NCI-H1092 treated with DMSO at 0.1 percent for 48 hours (cell line): ENCODE measurements around the gene CCDC127.
"Not testable (repeated sequence)": the region's sequence is repeated elsewhere in the genome, so short reads cannot be mapped to it uniquely, and the experiment has no call there.

Experiments
- DNase-seq: peaks from one replicate; lab custom pipeline; 2025; lab: John Stamatoyannopoulos, UW

CCDC127 gene

GRCh38 chr5:233426-233825 is 15.5 kb upstream of the CCDC127 start:
- not testable (repeated sequence) for DNase-seq

DNA sequence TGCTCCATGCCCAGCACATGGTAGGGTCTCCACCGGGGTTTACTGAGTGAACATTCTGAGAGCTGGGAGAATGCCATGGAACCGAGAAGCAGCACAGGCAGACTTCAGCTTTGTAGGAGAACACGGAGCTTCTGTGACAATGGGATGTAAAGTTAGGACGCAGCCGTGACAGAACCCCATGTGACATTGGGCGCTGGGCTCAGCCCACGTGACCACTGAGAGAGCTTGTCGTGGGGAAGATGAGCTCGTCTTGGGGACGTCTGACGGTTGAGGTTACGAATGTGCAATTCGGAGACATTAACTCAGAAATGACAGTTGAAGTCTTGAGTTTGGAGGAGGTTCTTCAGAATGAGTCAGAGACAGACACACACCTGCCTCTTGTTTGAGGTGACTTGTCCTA is 13.7 kb upstream of the CCDC127 start:
- no peak for DNase-seq

- no peak for DNase-seq
These were observed 12.8 kb upstream of the CCDC127 start for GRCh38 chr5:230711-231110.

- no peak for DNase-seq
These were observed 10.9 kb upstream of the CCDC127 start for GRCh38 chr5:228886-229285.

DNA sequence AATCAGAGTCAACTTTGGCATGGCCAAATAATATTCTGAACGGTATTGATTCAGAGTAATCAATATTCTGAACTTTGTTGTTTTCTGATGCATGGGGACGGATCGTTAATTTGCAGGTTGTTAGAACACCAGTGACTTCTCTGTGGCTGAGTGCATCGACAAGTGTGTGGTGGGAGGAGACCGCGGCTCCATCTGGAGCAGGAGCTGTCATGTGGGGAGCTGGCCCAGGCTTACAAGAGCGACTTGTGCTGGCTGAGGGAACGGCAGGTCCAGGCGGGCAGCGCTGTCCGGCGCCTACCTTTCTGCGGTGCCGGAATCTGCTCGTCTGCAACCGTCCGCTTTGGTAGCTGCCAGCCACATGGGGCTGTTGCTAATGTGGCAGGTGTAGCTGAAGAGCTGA is 9.4 kb upstream of the CCDC127 start:
- DNase-seq, result not testable (repeated sequence)

DNA sequence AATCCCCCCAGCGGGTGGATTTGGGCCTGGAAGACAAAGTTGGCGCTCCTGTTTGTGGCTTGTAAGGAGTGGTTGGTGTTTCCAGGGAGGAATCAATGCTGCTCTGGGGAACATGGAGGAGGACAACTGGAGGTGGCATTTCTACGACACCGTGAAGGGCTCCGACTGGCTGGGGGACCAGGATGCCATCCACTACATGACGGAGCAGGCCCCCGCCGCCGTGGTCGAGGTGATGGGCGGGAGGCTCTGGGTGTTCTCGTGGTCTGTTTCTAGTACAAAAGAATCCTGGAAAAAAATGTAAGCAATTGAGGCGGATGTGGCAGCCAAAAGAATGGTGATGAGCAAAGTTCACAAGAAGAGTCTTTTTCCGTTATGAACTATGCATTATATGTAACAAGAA is 7.4 kb upstream of the CCDC127 start:
- no peak for DNase-seq

DNA sequence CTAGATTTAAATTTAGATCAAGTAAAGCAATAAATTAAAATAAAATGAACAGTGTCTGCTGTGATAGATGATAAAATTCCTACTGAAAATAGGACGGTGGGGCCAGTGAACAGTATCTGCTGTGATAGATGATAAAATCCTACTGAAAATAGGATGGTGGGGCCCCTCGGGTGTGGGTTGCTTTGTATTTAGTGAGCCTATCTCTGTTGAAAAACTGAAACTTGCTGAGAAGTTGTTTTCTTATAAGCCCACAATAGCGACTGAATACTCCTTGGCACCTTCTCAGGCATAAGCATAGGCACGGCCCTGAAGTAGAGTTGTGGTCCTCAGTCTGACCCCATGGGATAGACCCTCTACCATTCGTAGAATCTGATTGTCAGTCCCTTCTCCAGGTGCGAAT is 5.8 kb upstream of the CCDC127 start:
- DNase-seq, result no peak

DNA sequence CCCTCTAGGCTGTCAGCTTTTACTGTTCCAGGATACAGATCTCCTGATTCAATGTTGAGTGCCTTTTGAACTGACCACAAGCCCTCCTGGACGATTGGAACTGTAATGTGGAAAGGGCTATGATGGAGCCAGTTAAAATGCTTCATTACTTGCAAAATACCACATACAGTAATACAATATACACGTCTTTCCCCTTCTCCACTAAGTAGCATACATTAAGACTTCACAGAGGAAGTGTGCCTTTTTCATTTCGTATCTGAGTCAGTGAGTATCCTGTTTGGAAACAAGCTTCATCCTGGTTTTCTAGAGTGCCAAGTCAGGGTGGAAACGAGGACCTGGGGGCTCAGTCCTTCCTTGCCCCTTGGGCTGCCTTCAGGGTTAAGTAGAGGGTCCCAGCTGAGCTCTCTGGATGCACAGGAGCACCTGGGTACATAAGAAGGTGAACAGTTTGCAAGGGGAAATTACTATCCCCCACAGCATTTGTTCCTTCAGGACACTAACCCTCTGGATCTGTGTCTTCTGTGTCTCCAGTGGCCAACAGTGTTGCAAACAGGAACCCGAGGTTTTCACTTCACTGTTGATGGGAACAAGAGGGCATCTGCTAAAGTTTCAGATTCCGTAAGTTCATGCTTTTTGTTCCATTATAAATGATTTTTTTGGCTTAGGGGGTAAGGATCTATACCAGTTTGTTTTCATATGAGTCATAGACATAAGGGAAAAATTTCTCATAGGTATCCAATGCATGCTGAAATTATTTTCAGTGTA is 5.2 kb upstream of the CCDC127 start:
- not testable (repeated sequence) for DNase-seq

DNA sequence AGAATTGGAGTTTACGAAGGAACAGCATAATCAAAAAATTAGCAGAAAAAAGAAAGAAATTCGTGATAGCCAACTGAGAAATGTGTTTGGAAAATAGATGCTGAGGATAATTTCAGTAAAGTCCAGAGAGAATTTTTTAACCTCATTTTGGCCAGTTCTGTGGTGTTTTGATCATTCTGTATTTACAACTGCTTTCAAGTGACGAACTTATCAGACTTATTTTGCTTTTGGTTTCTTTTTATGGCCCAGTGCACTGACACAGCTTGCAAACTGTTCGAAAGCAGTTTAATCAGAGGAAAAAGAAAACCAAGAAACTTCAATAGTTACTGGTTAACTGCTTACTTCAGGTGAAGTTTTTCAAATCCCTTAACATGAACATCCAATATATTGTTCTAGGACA is 2.0 kb upstream of the CCDC127 start:
- no peak for DNase-seq

- no peak for DNase-seq
These were observed 1.5 kb upstream of the CCDC127 start for GRCh38 chr5:219460-219863.

DNA sequence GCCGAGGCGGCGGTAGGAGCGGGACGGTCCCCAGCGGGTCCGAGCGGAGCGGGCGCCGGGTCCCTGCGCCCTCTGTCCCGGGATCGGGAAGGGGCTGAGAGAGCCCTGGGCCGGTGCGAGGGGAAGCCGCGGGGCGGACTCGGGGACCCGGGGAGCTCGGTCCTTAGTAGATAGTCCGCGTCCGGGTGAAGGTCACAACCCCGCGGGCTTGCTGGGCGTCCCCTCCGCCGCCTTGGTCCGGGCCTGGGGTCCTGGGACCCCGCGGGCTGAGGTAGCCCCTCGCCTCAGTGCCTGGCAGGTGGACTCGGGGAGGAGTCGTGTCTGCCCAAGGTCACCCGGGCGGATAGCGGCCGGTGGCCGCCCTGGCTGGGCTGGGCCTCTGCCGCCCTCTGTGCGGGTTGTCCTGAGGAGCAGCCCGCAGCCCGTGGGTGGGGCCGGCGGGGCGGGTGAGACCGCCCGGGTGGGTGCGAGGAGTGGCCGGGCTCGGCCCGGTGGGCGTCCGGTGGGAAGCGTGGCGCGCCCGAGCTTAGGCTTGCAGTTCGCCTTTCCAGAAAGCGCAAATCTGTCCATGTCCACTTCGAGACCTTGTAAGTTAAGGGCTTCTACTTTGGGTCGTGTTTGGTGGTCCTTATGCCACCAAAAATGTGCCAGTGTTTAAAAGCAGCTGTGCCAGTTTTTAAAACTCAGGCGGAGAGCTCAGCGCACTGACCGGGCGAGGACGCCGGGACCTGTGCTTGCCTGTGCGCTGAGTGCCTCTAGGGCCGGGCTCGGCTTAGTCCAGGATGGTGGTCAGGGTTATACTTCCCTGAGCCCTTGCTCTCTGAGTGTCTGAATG is 721 bp upstream of the CCDC127 start:
- DNase-seq, result peak; percentile 9

DNA sequence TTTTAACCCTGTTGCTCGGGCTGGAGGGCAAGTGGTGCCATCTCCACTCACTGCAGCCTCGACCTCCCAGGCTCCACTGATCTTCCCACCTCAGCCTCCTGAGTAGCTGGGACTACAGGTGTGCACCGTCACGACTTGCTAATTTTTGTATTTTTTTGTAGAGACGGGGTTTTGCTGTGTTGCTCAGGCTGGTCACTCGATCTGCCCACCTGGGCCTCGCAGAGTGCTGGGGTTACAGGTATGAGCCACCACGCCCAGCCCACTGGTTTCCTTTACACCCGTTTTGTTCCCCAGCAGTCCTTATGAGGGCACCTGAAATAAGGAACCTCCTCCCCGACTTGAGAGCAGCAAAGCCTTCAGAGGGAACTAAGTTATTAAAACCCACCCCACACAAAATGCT is 1.9 kb downstream of the CCDC127 start:
- DNase-seq, result not testable (repeated sequence)

DNA sequence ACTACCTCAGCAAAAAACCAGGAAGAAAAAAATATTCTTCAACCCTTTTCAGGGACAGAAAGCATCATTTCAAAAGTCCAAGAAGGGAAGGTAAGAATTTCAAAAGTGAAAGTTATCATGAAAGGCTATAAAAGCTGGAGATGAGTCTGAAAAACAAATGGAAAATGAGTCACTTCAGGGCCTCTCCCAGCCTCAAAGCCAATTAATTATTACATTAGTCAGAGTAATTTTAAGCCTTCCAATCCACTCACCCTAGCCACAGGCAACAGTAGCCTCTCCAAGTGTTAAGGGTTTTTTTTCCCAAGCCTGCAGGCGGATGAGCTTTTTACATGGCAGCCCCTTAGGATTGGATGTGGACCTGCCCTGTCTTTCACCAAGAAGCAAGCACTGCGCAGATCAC is 2.7 kb downstream of the CCDC127 start:
- DNase-seq, result not testable (repeated sequence)

- no peak for DNase-seq
These were observed 4.1 kb downstream of the CCDC127 start for GRCh38 chr5:213803-214395.

- DNase-seq, result no peak
These were observed 9.4 kb downstream of the CCDC127 start for GRCh38 chr5:208449-209114.

DNA sequence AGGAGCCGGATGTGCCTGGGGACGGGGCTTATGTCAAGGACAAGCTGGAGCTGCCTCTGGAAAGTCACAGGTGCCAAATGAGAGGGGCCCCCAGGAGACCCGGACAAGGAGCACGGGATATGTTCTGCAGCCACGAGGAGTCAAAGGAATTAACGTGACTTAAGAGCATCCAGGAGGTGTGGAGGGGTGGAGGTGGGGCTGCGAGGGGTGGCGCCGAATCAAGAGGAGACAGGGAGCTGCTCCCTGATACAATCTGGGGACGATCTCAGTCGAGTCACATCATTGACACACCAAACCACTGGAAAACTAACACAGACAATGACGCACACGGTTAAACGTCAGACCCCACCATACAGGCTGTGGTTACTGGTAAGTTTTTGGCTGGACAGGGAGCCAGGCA is 10.4 kb downstream of the CCDC127 start:
- no peak for DNase-seq

- DNase-seq, result no peak
These were observed 10.9 kb downstream of the CCDC127 start for GRCh38 chr5:206927-207536.

- DNase-seq, result no peak
These were observed 11.5 kb downstream of the CCDC127 start for GRCh38 chr5:206406-206805.

DNA sequence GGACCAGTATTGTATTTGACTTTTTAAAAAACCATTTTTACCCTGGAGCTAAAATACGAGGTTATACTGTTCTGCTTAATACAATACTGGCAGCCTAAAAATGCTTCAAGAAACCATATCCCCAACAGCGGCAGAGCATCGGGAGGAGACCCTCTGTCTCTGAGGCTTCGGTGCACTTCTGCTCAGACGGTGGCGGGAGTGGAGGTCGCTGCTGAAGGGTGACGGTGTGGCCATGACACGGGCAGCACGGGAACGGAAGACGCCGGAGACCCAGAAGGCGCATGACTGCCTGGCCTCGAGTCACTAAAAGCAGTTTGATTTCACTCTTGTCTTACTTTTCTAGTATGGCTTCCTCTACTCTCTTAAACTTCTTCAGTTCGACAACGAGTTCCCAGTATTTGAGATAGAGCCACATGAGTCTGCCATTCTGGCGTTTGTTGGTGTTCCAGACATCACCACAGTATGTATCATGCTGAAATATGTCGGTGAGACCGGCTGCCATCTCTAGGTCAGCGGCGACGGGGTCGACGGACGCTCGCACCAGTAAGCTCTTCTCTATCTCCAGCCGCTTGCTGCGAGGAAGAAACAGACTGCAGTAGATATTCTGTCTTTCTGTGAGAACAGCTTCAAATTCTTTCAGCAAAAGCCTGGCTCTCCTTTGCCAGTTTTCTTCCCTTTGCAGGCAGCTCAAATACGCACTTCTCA is 12.8 kb downstream of the CCDC127 start:
- no peak for DNase-seq

DNA sequence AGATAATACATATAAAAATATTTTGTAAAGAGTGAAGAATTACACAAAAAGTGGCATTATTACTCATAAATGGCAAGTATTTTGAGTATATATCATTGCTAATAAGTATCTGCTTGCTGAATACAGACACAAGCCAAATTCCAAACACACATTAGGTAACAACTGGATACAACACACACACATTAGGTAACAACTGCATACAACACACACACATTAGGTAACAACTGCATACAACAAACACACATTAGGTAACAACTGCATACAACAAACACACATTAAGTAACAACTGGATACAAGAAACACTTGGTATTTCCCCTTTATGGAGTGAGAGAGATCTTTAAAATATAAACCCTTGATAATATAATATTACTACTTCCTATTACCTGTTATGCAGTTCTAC is 13.5 kb downstream of the CCDC127 start:
- no peak for DNase-seq

GRCh38 chr5:204001-204400 is 14.0 kb downstream of the CCDC127 start:
- DNase-seq, result no peak
